ENCODE data around the gene CCDC136. TPM values are rescaled to one million over a fixed set of nuclear protein-coding genes. Genes with fewer than 3 reads are reported as not detected.

Gene CCDC136
- total and polyA plus RNA-seq, 7 donors = 3.9 to 24.5 (median 14.0) TPM

DNA sequence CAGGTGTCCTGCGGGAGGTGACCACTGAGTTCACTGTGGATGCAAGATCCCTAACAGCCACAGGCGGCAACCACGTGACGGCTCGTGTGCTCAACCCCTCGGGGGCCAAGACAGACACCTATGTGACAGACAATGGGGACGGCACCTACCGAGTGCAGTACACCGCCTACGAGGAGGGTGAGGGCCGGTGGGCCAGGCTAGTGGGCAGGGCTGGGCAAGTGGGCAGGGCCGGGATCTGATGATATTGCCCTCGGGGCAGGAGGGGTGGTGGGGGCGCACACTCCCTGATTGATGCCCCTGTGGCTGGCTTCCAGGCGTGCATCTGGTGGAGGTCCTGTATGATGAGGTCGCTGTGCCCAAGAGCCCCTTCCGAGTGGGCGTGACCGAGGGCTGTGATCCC, 54.2 kb downstream of the CCDC136 start:
- Histone ChIP-seq H3K36me3 (ENCODE audit: insufficient read depth in 1 of 2, low read depth in 1 of 2) (peaks cover 4 to 100% of the 10 kb centered on the region in 2 donors), H3K27ac (peak overlapping the region; percentile 58), H3K4me3 (no peak overlapping the region), H3K27me3 (ENCODE audit: insufficient read depth in 3 of 3, low read length in 2 of 3) (no peaks in the 10 kb centered on the region), H3K4me1 (peaks cover 6% of the 10 kb centered on the region), H3K9me3 (no peaks in the 10 kb centered on the region)
- DNase-seq = peak in 1 of 2 donors; percentile 28
- WGBS, 3 donors = 60 to 74% (median 61%) methylated on average over 14 to 19 of the region's 19 CpGs
- peak in 3 of 4 donors; percentile 2 to 4 (median 2) for ATAC-seq
- intact Hi-C loops (cut with DNase I) = no loop called here
- TF ChIP-seq CTCF (IDR thresholded peaks at IDR 0.05) = no peak

DNA sequence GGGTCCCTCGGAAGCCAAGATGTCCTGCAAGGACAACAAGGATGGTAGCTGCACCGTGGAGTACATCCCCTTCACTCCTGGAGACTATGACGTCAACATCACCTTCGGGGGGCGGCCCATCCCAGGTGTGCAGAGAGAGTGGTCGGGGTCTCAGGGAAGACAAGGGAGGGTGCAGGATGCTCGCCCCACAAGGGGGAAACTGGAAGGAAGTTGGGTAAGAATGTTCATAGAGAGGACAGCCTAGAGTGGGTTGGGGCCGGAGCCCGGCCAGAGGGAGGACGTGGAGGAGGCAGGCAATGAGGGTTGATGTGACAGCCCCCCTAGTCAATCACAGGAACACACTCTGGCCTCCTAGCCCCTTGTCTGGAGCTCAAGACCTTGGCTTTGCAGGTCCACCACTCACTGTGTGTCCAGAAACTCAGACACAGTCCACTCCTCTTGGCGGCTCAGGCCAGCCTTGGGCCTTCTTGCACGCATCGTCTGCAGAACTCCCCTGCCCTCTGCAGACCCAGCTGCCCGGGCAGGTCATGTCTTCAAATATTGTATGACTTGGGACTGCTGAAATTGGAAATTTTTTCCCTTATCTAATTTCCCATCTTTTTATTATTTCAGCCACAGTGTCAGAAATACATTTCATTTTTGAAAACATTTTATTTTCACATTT, 55.1 kb downstream of the CCDC136 start:
- Histone ChIP-seq H3K36me3 (ENCODE audit: insufficient read depth in 1 of 2, low read depth in 1 of 2) (peaks cover 4 to 100% of the 10 kb centered on the region in 2 donors), H3K27ac (peak overlapping the region; percentile 58), H3K9me3 (no peaks in the 10 kb centered on the region), H3K4me3 (no peak overlapping the region), H3K27me3 (ENCODE audit: insufficient read depth in 3 of 3, low read length in 2 of 3) (no peaks in the 10 kb centered on the region), H3K4me1 (peaks cover 6% of the 10 kb centered on the region)
- no peak for DNase-seq
- TF ChIP-seq CTCF (IDR thresholded peaks at IDR 0.05) = no peak
- 60 to 76% (median 64%) methylated on average over 14 of the region's 14 CpGs for WGBS, 3 donors
- intact Hi-C loops (cut with DNase I) = no loop called here
- ATAC-seq = no peak

- intact Hi-C loops (cut with DNase I) = no loop called here
- Histone ChIP-seq H3K27ac (peak overlapping the region; percentile 58), H3K9me3 (no peaks in the 10 kb centered on the region), H3K4me3 (no peak overlapping the region), H3K27me3 (ENCODE audit: insufficient read depth in 3 of 3, low read length in 2 of 3) (no peaks in the 10 kb centered on the region), H3K36me3 (ENCODE audit: insufficient read depth in 1 of 2, low read depth in 1 of 2) (peaks cover 4 to 100% of the 10 kb centered on the region in 2 donors), H3K4me1 (no peaks in the 10 kb centered on the region)
- ATAC-seq (peak in 2 of 4 donors; percentile 0 to 1), DNase-seq (no peak)
- TF ChIP-seq CTCF (IDR thresholded peaks at IDR 0.05) = no peak
- 73 to 85% (median 78%) methylated on average over 17 of the region's 17 CpGs for WGBS, 3 donors
These were observed 56.0 kb downstream of the CCDC136 start for GRCh38 chr7:128847721-128848211.

- no peak overlapping the region for H3K4me3 ChIP-seq
- 70 to 87% (median 71%) methylated on average over 30 to 31 of the region's 31 CpGs for WGBS, 3 donors
- H3K27me3 ChIP-seq (ENCODE audit: insufficient read depth in 3 of 3, low read length in 2 of 3) = no peaks in the 10 kb centered on the region
- peaks cover 4 to 100% of the 10 kb centered on the region in 2 donors for H3K36me3 ChIP-seq (ENCODE audit: insufficient read depth in 1 of 2, low read depth in 1 of 2)
- intact Hi-C loops (cut with DNase I) = no loop called here
- TF ChIP-seq CTCF (IDR thresholded peaks at IDR 0.05) = no peak
- H3K9me3 ChIP-seq = no peaks in the 10 kb centered on the region
- no peaks in the 10 kb centered on the region for H3K4me1 ChIP-seq
- peak in 3 of 4 donors; percentile 1 to 3 (median 2) for ATAC-seq
- DNase-seq = no peak
- H3K27ac ChIP-seq = peak overlapping the region; percentile 58
These were observed 56.8 kb downstream of the CCDC136 start for GRCh38 chr7:128848289-128849155.

Data from psoas muscle (tissue), 8 donors.